Non-pigmented ciliary epithelial cell (primary cell): ENCODE measurements around the gene SCAND1.
A peak's percentile ranks its signal among the peaks of the same experiment; 100 is the strongest.
"Not testable (repeated sequence)": the region's sequence is repeated elsewhere in the genome, so short reads cannot be mapped to it uniquely, and the experiment has no call there.

Experiments used
- DNase-seq: peaks from one replicate; pipeline ENCODE4 v3.0.0-alpha.2; 2010; ENCODE audit warnings: low read depth

SCAND1 gene

DNA sequence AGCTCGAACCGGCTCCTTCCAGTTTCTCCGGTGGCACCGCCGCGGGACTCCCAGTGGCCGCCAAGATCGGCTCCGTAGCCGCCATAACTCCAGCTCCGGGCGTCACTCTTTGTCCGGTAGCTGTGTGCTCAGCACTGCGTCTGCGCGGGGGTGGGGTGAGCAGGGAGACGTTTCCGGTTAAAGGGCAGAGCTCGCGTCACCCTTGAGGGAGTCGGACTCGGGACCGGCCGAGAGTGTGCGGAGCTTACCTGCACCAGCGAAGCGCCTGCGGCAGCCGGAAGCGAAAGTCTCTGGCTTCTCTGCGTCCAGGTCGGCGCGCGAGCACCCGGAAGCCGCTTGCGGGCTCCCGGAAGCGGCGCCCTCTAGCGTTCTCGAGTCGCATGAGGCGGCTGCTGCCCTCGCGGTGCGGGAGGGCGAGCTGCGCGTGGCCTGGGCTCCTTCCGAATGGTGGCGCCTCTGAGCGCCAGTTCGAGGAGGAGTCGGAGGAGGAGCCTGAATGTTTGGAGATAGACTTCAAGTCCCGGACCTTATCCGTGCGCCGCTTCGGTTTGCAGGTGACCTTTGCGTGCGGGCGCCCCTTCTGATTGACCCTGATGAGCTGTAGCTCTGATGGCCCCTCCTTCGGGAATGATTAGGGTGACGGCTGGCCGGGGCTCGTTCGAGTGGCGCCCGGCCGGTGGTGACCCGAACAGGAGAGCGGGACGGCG is at the start of gene SCAND1:
Gene SCAND1, minus strand, starts transcription at position 303 of the 707 bp plus-strand sequence. Its CDS starts 218 bp downstream, at position 85.
- peak; percentile 78 for DNase-seq

DNA sequence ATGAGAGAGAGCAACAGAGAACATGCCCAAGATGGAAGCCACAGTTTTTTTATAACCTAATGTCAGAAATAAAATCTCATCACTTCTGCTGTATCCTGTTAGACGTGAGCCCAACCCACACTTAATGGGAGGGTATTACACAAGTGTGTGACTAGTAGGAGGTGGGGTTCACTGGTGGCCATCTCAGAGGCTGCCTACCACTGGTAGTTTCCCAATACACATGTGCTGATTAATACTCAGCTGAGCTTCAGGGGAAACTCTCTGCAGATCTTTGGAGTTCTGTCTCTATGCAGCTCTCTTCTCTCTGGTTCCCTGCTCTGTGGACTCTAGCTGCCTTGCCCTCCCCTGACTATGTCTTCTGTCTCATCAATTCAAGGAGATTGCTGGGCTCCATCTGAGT is 49.7 kb upstream of the SCAND1 start:
- no peak for DNase-seq

DNA sequence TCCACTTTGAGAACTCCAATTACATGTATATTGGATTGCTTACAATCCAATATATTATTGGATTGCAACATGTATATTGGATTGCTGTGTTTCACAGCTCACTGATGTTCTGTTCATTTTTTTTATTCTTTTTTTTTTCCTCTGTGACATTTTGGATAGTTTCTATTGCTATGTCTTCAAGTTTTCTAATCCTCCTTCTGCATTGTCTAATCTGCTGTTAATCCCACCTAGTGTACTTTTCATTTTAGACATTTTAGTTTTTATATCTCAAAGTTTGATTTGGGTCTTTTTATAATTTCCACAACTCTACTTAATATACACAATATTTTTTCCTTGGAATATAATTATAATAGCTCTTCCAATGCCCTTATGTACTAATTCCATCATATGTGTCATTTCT is 48.6 kb upstream of the SCAND1 start:
- no peak for DNase-seq

DNA sequence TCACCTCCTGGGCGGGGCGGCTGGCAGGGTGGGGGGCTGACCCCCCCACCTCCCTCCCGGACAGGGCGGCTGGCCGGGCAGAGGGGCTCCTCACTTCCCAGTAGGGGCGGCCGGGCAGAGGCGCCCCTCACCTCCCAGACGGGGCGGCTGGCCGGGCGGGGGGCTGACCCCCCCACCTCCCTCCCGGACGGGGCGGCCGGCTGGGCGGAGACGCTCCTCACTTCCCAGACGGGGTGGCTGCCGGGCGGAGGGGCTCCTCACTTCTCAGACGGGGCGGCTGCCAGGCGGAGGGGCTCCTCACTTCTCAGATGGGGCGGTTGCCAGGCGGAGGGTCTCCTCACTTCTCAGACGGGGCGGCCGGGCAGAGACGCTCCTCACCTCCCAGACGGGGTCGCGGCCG is 47.0 kb upstream of the SCAND1 start:
- not testable (repeated sequence) for DNase-seq

DNA sequence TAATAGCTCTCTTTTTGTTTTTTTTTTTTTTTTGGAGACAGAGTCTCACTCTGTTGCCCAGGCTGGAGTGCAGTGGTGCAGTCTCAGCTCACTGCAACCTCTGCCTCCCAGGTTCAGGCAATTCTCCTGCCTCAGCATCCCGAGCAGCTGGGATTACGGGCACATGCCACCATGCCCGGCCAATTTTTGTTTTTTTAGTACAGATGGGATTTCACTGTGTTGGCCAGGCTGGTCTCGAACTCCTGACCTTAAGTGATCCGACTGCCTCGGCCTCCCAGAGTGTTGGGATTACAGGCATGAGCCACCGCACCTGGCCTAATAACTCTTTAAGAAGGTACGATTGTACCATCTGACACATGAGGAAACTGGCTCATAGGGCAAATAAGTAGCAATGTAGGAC is 42.2 kb upstream of the SCAND1 start:
- DNase-seq = not testable (repeated sequence)

DNA sequence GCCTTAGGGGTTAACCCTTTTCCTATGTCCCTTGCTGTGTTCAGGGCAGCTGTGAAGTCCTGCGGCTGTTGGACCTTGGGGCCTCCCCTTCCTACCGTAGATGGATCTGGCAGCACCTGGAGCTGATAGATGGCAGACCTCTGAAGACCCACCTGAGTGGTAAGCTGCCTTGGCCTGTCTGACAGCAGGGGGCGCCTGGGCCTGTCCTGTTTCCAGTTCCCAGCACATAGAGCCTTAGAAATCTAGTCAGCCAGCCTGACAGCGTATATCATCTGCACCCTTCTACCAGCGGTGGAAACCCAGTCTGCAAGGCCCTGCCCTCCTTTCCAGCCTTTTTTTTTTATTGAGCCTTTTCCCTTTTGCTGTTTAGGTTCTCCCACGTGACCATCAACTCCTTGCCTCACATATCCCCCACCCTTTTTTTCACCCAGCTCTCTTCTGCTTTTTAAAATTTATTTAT is 40.7 kb upstream of the SCAND1 start:
- peak; percentile 36 for DNase-seq

DNA sequence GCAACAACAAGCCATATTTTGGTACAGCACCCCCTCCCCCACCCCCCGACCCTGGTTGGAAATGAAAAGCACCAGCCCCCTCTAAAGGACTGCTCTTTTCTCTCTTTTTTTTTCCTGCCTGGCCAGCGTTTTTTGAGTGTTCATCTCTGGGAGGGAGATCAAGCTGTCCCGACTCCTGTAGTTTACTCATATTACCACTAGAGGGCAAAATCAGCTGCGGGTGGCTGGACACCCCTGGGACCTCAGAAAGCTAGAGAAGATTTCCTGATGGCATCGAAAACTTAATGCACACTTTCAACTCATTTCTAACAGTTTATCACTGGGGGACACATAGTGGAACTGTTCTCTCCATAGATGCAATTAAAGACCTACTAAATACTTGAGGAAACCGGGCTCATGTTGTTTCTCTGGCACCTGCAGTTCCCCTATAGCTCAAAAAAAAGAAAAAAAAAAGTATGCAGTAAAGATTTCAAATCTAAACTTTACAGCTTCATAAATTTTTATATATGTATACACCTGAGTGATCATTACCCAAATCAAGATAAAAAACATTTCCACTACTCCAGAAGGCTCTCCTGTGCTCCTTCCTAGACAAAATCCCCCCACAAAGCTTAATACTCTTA is 38.5 kb upstream of the SCAND1 start:
- peak; percentile 18 for DNase-seq

DNA sequence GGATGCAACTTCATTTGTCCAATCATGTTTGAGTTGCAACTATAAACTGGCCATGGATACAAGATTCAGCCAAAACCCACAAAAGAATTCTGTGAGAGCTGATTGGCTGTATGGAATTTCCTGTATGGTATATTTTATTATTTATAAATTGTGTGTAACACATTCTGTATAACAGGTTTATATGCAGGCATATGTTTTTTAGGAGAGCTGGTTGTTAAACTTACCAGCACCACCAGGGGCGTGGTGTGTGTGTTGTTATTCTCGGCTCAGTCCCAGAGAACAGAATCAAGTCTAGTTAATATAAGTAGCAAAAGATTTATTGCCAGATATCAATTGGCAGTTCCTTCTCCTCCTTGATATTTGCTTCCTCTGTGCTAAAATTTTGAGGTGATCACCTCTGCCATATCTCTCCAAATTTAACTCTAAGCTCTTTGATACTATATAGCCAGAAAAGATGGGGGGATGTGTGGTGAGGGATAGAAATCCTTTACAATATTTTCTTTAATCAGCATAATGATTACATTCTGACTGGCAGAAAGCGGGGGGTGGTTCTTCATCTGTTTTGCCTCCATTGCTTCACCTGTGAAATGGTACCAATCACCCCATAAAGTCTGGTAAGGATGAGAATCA is 37.0 kb upstream of the SCAND1 start:
- DNase-seq = no peak

DNA sequence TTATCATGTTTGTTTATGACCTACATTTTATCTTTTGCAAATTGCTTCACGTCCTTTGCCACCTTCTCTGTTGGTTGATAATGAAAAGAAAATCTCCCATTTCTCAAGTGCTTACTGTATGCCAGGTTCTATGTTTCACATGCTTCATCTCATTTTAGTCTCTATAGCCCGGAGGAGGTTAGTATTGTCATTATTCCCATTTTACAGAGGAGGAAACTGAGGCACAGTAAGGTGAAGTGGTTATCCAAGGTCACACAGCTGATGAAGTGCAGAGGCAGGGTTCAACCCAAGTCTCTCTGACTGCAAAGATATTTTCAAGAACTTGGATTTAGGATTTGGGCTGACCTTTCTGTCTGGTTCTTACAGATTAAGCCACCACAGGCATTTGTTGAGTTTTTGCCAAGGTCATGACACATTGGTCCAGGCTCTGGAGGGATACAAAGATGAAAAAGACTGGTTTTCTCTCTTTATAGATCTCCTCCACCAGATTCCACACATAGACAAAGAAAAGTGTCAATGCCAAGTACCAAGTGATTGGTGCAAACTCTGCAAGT is 34.7 kb upstream of the SCAND1 start:
- no peak for DNase-seq

DNA sequence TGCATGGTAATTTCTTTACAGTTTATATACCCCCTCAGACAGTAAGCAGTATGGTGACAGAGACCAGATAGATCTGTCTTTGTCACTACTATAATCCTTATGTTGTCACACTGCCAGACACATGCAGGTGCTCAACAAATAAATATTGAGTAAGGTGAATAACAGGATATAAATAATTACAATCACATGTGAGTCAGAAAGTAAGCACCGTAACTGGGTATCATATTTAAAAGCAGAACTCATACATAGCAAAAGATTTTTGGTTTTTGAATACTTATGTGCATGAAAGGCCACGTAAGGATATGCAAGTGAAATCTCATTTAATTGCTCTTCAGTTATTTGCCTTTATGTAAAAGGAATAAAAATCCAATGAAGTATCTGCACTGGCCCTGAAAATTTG is 31.5 kb upstream of the SCAND1 start:
- no peak for DNase-seq

DNA sequence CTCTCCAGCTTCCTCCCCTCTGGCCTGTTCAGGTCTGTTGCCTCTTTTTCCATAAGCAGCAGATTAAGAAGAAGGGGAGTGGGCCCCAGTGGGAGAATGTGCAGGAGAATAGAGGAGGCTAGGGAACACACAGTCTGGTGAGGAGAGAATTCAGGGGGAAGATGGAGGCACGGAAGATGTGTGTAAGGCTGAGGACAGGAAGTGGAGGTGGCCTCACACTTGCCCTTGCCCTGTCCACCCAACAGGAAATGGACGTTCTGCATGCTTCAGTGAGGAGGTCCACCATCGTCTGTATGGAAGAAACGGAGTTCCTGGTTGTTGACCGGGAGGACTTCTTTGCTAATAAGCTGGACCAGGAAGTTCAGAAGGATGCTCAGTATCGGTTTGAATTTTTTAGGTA is 30.1 kb upstream of the SCAND1 start:
- DNase-seq = no peak

DNA sequence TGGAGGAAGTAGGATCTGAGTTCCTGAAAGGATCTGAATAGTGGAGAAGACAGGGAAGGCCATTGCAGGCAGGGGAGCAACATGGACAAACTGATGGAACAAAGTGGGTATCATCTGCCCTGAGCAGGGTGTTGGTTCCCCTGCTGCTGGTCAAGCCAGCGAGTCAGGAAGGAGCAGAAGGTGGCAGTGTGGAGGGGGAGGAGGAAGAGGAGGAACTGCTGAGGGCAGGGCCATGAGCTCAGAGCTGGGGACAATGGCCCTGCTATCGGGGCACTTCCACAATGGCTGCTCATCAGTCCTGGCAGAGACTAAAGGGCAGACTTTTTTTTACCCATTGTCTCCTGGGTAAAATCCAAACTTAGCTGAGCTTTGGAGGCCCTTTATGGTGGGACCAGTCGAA is 27.7 kb upstream of the SCAND1 start:
- DNase-seq = no peak

DNA sequence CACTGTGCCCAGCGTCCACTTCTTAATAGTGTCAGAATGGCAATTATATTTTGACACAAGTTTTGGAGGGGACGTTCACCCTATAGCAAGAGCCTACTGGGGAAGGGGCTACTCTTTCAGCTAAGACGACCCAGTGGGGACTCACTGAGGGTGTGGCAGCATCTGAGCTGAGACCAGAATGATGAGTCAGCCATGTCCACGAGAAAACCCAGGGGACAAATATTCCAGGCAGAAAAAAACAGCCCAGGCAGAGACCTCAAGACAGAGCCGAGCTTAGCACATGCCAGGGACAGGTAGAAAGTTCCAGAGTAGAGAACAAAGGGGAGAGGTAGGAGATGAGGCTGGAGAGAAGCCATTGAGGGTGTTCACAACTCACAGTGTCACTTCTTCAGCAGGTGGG is 25.2 kb upstream of the SCAND1 start:
- DNase-seq = no peak

DNA sequence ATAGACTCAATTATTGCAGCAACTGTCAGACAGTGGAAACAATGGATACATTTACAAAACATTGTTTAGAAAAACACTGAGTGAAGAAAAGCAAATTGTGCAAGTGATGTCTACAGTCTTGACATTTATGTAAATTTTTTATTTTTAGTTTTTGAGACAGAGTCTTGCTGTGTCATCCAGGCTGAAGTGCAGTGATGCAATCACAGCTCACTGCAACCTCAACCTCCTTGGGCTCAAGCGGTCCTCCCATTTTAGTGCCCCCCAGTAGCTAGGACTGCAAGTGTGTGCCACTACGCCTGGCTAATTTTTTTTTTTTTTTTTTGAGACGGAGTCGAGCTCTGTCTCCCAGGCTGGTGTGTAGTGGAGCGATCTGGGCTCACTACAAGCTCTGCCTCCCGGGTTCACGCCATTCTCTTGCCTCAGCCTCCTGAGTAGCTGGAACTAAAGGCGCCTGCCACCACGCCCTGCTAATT is 23.8 kb upstream of the SCAND1 start:
- no peak for DNase-seq

DNA sequence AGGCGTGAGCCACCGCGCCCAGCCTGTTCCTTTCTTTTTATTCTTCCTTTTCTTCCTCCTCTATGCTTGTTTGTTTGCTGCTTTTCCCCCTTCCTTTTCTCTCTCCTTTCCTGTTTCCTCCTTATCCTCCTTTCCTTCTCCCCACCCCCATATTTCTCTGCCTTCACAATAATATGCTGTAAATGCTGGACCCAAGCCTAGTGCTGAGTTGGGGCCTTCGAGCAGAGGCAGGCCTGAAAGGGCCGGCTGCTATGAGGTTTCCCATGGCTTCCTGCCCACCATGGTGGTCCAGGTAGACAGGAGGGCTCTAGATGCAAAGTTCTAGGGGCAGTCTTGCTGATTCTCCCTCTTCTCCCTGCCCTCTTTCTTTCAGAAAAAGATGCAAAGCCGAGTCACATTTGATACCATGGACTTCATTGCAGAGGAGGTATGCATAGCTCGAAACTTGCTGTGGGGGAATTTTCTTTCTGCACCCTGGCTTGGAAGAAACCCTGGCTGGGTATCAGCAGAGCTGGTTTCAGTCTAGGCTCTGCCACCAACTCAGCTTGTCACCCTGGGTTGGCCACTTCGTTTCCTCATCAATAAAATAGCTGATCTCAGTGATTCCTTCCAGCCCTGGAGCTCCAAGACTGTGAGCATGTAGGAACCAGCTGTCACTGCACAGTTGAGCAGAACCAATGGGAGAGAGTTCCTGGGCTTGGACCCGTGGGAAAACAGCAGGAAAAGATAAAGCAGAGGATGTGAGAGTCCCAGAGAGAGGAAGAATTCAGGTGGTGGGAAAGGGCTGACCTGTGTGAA is 21.5 kb upstream of the SCAND1 start:
- no peak for DNase-seq

DNA sequence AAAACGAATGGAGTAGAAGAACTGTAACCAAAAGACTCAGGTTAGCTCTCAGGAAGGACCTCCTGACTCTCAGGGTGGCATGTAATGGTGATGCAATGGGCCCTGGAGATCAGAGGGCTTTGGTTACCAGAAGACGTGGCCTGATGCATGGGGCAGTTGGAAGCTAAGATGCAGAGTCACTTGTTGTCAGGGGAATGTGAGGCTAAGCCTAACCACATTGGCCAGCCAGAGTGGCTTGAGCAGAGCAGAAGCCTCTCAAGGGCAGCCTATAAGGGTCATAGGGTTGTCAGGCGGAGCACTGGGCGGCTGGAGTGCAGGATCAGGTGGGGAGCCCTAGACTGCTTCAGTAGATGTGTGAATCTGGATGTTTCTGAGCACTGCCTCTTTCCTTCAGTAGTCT is 20.0 kb upstream of the SCAND1 start:
- no peak for DNase-seq

DNA sequence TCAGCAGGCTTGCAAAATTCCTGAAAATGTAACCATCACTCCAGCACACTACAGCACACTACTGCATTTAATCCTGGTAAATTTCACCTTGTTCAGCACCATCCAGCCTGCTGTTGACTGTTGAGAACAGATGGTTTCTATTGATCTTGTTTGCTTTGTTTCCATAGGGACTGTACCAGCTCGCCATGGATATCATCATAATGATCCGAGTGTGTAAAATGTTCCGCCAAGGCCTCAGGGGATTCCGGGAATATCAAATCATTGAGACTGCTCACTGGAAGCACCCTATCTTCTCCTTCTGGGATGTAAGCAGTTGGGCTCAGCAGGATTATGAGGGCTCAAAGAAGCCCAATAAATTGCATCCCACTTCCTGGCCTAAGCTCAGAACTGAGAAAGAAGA is 18.2 kb upstream of the SCAND1 start:
- DNase-seq = no peak

DNA sequence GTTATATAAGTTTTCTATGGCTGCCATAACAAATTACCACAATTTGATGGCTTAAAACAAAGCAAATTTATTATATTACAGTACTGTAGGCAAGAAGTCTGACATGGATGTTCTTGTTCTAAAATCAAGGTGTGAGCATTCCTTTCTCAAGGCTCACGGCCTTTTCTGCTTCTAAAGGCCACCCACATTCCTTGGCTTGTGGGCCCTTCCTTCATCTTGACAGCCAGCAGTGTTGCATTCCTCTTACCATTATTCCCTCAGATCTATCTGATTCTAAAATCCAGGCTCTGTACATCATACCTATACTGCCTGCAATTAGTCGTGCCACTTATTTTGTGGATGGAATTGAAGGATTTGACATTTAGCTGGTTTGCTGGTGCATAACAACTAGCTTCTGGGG is 17.7 kb upstream of the SCAND1 start:
- DNase-seq = no peak

DNA sequence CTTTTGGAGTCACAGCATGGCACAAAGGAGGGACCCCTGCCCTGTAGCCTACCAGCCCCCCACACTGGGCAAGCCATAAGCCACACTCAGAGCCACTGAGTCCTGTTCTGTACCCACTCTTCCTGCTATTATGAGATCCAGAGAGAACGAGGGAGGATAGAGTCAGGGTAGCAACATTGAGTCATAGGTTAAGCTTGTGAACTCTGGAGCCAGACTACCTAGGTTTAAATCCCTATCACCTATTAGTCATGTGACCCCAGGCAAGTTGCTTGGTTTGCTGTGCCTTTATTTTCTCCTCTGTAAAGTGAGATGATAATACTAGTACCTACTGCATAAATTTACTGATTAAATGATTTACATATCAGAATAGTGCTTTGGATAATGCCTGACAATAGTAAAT is 14.6 kb upstream of the SCAND1 start:
- DNase-seq = no peak

DNA sequence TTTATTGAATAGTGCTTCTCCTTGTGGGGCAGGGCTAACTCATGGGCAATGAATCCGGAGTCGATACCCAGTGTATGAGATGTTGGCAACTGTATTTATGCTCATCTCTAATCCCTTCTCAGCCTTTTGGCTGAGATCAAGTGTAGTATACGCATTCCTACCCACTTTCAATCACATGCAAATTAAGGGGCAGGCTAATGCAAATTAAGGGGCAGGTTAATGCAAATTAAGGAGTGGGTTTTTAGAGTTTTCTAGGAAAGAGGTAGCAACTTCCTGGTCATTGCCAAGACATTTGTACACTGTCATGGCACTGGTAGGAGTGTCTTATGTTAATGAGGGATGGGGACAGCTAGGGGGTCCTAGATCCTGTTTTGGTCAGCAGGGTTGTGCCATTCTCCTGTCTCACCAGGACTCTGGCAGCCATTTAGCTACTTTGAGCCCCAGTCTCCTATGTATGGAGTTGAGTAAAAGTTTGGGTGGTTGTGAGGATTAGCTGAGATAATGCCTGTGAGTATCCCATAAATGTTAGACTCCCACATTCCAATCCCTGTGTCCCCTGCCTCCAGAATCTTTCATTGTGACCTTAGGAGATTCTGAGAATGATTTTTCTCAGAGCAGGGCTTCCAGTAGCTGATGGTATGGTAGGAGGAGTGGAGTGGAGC is 13.8 kb upstream of the SCAND1 start, which contains the start of gene CNBD2:
Gene CNBD2, plus strand, starts transcription at position 612 of the 662 bp plus-strand sequence. CDS start 173 bp downstream, outside the sequence.
- DNase-seq = no peak

DNA sequence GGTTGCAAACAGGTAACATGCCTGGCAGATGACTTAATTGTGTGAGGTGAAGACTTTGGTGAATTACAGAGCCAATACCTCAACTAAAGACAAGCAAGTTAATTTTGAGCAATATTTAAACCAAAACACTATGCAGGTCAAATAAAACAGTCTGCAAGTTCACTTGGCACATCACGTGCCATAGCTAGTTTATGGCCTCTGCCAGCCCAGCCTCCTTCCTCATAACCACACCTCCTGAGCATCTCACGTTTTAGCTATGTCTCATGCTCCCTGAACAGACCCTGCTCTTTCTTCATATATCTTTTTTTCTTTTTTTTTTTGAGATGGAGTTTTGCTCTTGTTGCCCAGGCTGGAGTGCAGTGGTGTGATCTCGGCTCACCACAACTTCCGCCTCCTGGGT is 9.6 kb upstream of the SCAND1 start:
- no peak for DNase-seq
